Activated CD4-positive, CD25-positive, alpha-beta regulatory T cell (primary cell): ENCODE results near the gene BAD.
A peak's percentile ranks its signal among the peaks of the same experiment; 100 is the strongest.

ENCODE experiments used
- DNase-seq, 4 experiments: peaks; one replicate each; lab custom pipeline; 2025; lab: John Stamatoyannopoulos, UW

BAD gene

GRCh38 chr11:64244107-64244506 is 40.4 kb downstream of the BAD start:
- no peak for DNase-seq

DNA sequence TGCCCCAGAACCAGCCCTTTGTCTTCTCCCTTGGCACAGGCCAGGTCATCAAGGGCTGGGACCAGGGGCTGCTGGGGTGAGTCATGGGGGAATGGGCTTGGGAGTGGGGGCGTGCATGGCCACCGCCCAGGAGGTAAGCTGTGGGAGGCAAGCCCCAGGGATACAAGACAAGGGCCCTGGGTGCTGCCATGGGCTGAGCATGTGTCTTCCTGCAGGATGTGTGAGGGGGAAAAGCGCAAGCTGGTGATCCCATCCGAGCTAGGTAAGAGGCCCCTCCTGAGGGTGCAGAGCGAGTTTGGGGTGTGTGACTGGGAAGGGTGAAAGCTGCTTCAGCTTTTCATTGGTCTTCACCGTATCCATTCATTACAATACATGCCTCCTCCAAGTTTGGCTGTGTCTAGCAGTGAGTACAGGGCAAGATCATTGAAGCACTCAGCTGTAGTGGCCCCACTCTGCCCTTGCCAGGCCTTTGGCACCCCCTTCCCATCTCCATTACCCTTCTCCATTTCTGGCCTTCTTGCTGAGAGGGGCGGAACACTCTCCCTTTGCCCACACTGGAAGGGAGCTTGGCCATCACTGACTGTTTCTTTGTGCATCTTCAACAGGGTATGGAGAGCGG is 41.1 kb downstream of the BAD start:
- no peak for DNase-seq

DNA sequence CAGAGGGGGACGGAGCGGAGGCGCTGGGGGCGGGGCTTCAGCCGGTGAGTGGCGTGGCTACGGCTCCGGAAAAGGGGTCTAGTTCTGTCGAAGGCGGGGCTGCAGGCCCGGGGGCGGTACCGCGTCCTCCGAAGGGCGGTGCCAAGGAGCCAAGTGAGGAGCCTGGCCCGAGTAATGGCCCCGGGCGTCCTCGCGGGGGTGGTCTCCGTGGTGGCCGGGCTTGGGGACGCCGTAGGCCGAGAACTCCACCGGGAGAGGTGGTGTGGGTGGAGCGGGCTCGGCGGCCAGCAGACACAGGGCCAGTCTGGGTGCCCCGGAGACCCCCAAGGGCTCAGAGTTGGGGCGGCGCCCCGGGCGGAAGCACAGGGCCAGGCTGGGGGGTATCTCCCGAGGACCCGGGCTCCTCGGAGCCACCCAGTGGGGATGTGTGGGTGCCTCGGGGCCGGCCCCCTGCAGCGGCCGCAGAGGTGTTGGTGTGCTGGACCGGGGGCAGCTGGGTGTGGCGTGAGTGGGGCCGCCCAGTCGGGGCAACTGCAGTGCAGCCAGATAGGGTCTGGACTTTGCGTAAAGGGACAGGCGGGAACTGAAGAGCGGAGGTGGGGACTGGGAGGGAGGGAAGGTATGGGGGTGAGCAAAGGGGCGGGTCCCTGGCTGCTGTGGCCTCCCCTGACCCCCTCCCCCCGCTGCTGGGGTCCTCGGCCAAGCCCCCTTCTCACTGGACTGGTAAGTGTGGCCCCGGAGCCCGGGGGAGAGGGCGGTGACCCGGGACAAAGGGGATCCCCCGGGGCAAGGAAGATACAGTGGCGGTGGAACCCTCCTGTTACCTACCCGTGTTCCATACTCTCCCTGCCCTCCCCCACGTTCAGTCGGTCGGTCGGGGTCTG is 42.7 kb downstream of the BAD start:
- DNase-seq = no peak

DNA sequence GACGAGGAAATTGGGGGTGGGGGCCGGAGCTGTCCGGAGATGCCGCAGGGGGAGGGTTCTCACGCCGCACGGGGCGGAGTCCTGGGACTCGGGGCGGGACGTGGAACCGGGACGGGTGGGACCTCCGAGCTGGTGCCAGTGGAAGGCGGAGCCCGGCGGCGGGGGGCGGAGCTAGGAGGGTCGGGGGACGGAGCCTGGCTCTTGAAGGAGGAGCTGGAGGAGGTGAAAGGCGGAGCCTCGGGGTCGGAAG is 43.3 kb downstream of the BAD start:
- peak; percentile 99 for DNase-seq

- peak; percentile 93 to 98 (median 94) for DNase-seq
These were observed 43.8 kb downstream of the BAD start, which contains the start of gene FKBP2 for GRCh38 chr11:64240435-64241240. Gene FKBP2 (plus strand): TSS chr11:64241095. CDS start chr11:64242388, 1,293 bp downstream.

- DNase-seq = no peak
These were observed 44.6 kb downstream of the BAD start for GRCh38 chr11:64239662-64240434.

- no peak for DNase-seq
These were observed 45.5 kb downstream of the BAD start for GRCh38 chr11:64238999-64239398.

GRCh38 chr11:64238076-64238475 is 46.4 kb downstream of the BAD start:
- no peak for DNase-seq

GRCh38 chr11:64237484-64237951 is 46.9 kb downstream of the BAD start:
- DNase-seq = no peak

DNA sequence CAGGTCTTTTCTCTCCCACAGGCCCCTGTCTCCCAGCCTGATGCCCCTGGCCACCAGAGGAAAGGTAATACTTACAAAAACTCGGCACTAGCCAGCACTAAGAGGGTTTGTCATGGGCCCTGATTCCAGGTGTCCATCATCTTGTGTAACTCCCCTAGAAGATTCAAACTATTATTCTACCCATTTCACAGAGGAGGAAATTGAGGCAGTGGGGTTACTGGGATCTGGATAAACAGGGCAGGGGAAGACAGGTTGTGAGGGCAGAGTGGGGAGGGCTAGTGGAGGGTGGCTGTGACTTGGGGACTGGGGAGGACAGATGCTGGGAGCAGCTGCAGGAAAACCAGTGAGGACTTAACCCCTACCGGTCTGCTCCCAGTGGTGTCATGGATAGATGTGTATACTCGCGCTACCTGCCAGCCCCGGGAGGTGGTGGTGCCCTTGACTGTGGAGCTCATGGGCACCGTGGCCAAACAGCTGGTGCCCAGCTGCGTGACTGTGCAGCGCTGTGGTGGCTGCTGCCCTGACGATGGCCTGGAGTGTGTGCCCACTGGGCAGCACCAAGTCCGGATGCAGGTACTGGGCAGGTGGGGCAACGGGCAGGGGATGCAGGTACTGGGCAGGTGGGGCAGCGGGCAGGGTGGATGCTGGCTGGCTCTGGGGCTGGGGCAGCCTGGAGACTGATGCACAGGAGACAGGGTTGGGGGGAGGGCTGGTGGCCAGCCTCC is 48.9 kb downstream of the BAD start:
- no peak for DNase-seq

GRCh38 chr11:64234647-64235379 is 49.7 kb downstream of the BAD start:
- DNase-seq = peak in 2 of 4 experiments; percentile 39 to 50

DNA sequence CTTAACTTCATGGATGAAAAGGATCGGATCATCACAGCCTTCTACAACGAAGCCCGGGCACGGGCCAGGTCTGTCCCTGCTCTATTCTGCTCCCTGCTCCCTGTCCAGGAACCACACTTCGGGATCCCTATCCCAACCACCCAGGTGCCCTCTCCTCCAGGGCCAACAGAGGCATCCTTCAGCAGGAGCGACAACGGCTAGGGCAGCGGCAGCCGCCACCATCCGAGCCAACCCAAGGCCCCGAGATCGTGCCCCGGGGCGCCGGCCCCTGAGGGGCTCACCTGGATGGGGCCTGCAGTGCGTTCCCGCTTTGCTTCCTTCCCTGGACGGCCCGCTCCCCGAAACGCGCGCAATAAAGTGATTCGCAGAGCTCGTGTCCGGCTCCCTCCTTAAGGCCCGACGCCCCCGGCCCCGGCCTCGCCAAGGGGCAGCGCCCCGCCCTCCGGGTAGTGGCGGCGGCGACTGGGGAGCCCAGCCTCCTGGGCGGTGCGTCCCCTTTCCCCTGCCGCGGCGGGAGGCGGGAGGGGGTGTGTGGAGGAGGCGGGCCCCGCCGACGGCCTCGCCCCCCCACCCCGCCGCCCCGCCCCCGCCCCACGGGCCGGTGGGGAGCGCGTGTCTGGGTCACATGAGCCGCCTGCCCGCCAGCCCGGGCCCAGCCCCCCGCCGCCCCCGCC is 50.4 kb downstream of the BAD start, which contains the start of gene VEGFB:
Gene VEGFB (plus strand): TSS at position 672 of the 674 bp plus-strand sequence. CDS start 250 bp downstream, outside the sequence.
- DNase-seq = peak; percentile 36 to 60 (median 44)

DNA sequence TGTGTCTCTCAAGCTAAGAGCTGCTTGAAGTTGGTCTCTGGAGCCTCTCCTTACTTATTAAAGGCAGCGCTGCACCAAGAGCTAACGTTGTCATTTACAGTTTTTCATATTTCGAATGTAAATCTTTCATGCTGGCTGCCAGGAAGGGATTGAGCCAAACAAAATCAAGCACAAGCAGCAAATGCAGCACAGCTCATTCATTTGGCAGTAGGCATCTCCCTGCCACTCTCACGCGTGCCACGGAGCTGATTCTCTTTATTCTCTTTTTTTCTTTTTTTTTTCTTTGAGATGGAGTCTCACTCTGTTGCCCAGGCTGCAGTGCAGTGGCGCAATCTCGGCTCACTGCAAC is 51.5 kb downstream of the BAD start:
- no peak for DNase-seq

- no peak for DNase-seq
These were observed 52.1 kb downstream of the BAD start for GRCh38 chr11:64232182-64232966.

DNA sequence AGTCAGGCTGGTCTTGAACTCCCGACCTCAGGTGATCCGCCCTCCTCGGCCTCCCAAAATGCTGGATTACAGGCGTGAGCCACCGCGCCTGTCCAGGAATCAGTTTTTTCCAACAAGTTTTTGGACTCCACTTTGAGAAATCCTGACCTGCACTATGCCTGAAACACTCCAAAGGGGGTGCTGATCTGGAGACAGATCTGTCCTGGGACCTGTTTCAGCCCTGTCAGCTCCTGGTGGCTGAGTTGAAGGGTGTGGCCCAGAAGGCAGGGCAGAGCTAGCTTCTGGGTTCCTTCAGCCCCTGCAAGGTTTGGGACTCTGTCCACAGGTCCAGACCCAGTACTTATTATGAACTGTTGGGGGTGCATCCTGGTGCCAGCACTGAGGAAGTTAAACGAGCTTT is 52.9 kb downstream of the BAD start:
- DNase-seq = no peak

- DNase-seq = no peak
These were observed 53.5 kb downstream of the BAD start for GRCh38 chr11:64230985-64231365.

DNA sequence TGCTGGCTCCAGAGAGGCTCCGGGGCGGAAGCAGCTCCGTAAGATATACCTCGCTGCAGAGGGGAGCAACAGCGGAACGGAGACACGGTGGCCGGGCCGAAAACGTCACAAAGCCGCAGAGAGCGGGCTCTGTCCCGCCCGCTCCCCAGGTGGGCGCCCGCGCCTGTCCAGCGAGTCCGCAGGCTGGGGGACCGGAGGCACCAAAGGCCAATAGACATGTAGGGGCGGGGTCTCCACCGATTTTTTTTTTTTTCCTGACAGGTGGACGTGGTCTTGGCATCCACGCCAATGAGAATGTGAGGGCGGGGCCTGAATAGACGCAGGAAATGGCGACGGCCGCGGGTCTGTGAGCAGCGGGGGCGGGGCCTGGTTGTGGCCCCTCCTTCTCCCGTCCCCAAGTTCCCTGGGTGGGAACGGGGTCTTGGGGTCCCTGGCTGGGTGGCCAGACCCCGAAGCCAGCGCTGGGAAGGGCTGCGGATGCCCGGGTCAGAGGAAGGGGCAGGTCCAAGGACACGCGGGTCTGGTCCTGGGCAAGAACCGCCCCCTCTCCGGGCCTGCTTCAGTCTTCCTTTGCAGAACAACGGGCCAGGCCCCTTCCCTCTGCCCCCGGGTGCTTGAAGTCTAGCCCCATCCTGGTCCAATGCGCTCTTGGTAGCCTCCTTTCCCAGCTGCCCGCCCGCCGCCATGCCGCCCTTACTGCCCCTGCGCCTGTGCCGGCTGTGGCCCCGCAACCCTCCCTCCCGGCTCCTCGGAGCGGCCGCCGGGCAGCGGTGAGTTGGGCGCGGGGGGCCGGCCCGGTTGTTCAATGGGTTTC is 54.1 kb downstream of the BAD start, which contains the start of gene DNAJC4:
Gene DNAJC4 (plus strand): TSS at position 378 of the 814 bp plus-strand sequence. CDS start 307 bp downstream, at position 685.
- DNase-seq = peak; percentile 64 to 72 (median 68)

DNA sequence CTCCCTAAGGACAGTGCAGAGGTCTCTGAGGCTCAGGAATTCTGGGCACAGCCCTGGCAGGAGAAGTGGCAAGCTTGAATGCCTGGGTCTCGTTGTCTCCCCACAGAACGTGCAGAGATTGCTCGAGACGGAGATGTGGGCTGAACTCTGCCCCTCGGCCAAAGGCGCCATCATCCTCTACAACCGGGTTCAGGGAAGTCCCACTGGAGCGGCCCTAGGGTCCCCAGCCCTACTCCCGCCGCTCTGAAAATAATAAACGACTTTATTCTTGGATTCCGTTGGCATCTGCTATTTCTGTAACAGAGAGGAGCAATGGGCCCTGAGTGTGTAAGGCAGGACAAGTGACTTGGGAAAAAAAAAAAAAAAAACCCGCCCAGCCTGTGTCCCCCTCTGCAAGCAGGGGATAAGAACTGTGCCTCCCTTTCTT is 54.7 kb downstream of the BAD start:
- no peak for DNase-seq
